Hematopoietic multipotent progenitor cell (in vitro differentiated cells): ENCODE measurements around the gene ZC3H4. TPM values are rescaled to one million over a fixed set of nuclear protein-coding genes. Genes with fewer than 3 reads are reported as not detected.

ENCODE experiments used
- DNase-seq, 3 donors: peaks; one replicate each; pipeline ENCODE4 v3.0.0-alpha.2; 2011 to 2015; ENCODE audit warnings: low read depth in 2 of 3, low spot score in 2 of 3
- total RNA-seq: library from RNA; depleted of rRNA; stranded (reverse); fragments of >200 nt; gene quantifications from one replicate; pipeline ENCODE4 v1.2.3, GENCODE V29; 2012

ZC3H4 gene
- total RNA-seq, 1 donor, result 19.4 TPM

- DNase-seq, result no peak
These were observed 21.0 kb upstream of the ZC3H4 start for GRCh38 chr19:47134545-47134944.

GRCh38 chr19:47133021-47133471 is 19.5 kb upstream of the ZC3H4 start:
- DNase-seq, result no peak

- DNase-seq, result no peak
These were observed 18.7 kb upstream of the ZC3H4 start for GRCh38 chr19:47132194-47132852.

- peak; percentile 90 to 97 (median 96) for DNase-seq
These were observed 17.1 kb upstream of the ZC3H4 start, which contains the start of gene SAE1 for GRCh38 chr19:47130589-47131227. SAE1 (plus strand) TSS chr19:47130835; CDS start chr19:47130931, 96 bp downstream.

GRCh38 chr19:47130120-47130588 is 16.6 kb upstream of the ZC3H4 start:
- no peak for DNase-seq

- DNase-seq, result no peak
These were observed 16.0 kb upstream of the ZC3H4 start for GRCh38 chr19:47129579-47129978.

GRCh38 chr19:47125669-47125938 is 12.0 kb upstream of the ZC3H4 start:
- DNase-seq, result no peak

GRCh38 chr19:47124937-47125668 is 11.5 kb upstream of the ZC3H4 start:
- DNase-seq, result peak in 1 of 3 donors; percentile 74

- no peak for DNase-seq
These were observed 9.8 kb upstream of the ZC3H4 start for GRCh38 chr19:47123406-47123805.

- DNase-seq, result no peak
These were observed 9.1 kb upstream of the ZC3H4 start for GRCh38 chr19:47122359-47123335.

- no peak for DNase-seq
These were observed 7.0 kb upstream of the ZC3H4 start for GRCh38 chr19:47120470-47121067.

- DNase-seq, result no peak
These were observed 475 bp upstream of the ZC3H4 start for GRCh38 chr19:47113850-47114651.

- peak; percentile 81 to 88 (median 88) for DNase-seq
These were observed 1.2 kb downstream of the ZC3H4 start for GRCh38 chr19:47112166-47112996.

- DNase-seq, result no peak
These were observed 1.9 kb downstream of the ZC3H4 start for GRCh38 chr19:47111682-47112165.

GRCh38 chr19:47111006-47111621 is 2.5 kb downstream of the ZC3H4 start:
- peak in 1 of 3 donors; percentile 41 for DNase-seq

GRCh38 chr19:47110521-47111005 is 3.0 kb downstream of the ZC3H4 start:
- no peak for DNase-seq

GRCh38 chr19:47109541-47110375 is 3.8 kb downstream of the ZC3H4 start:
- DNase-seq, result peak in 2 of 3 donors; percentile 68 to 87
